Muscle of leg (tissue), 16 donors: ENCODE measurements around the gene SLC22A3. TPM values are rescaled to one million over a fixed set of nuclear protein-coding genes. Genes with fewer than 3 reads are reported as not detected.
"Not testable (repeated sequence)": the region's sequence is repeated elsewhere in the genome, so short reads cannot be mapped to it uniquely, and the experiment has no call there.

Experiments used
- DNase-seq: peaks from one replicate; pipeline ENCODE4 v3.0.0; 2013
- H3K27ac ChIP-seq: one replicate; pipeline ENCODE4 v1.5.1; 2013; ENCODE audit warnings: mild to moderate bottlenecking, low read length, control low read depth
- H3K27me3 ChIP-seq: one replicate; pipeline ENCODE4 v1.6.1; 2013; ENCODE audit warnings: low read length; ENCODE audit not compliant: control insufficient read depth, insufficient read depth
- H3K36me3 ChIP-seq: one replicate; pipeline ENCODE4 v1.6.1; 2013; ENCODE audit warnings: low read length; ENCODE audit not compliant: control insufficient read depth, insufficient read depth
- H3K4me1 ChIP-seq: one replicate; pipeline ENCODE4 v1.6.1; 2013; ENCODE audit warnings: low read length; ENCODE audit not compliant: control insufficient read depth, insufficient read depth
- H3K4me3 ChIP-seq: one replicate; pipeline ENCODE4 v1.5.1; 2013; ENCODE audit warnings: low read length, control low read depth
- H3K9me3 ChIP-seq: replicated peaks from 2 replicates; pipeline ENCODE4 v1.6.1; 2013; ENCODE audit warnings: low read depth, low read length; ENCODE audit not compliant: control insufficient read depth
- WGBS: methylation state at CpG from one replicate; pipeline ENCODE4 v1.1.5; 2013; ENCODE audit warnings: missing lambda C conversion rate; ENCODE audit not compliant: insufficient coverage; 5-methylcytosine and 5-hydroxymethylcytosine counted together
- long read RNA-seq, 11 donors: transcript quantifications; one replicate each; lab custom pipeline, GENCODE V29; 2026
- polyA plus RNA-seq, 8 donors: library from polyadenylated mRNA; unstranded; fragments of 120-200 nt; gene quantifications; one replicate each; pipeline versions ENCODE4 v1.2.1 to v1.2.3, GENCODE V29; 2013; ENCODE audit warnings: inconsistent platforms in 1 of 8, low replicate concordance in 1 of 8; ENCODE audit not compliant: insufficient read length in 8 of 8, insufficient read depth in 1 of 8
- total RNA-seq: library from RNA; stranded (reverse); fragments of 120-200 nt; gene quantifications from one replicate; pipeline ENCODE4 v1.2.4, GENCODE V29; 2013

Gene SLC22A3, protein sequence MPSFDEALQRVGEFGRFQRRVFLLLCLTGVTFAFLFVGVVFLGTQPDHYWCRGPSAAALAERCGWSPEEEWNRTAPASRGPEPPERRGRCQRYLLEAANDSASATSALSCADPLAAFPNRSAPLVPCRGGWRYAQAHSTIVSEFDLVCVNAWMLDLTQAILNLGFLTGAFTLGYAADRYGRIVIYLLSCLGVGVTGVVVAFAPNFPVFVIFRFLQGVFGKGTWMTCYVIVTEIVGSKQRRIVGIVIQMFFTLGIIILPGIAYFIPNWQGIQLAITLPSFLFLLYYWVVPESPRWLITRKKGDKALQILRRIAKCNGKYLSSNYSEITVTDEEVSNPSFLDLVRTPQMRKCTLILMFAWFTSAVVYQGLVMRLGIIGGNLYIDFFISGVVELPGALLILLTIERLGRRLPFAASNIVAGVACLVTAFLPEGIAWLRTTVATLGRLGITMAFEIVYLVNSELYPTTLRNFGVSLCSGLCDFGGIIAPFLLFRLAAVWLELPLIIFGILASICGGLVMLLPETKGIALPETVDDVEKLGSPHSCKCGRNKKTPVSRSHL
- 8.2 TPM for total RNA-seq
- 10 to 100 TPM in 4 of 8 donors, 1 to 10 TPM in 4; 7.7 to 13.9 (median 10.1) TPM for polyA plus RNA-seq
- long read RNA-seq, donor 1, result 0 reads
- long read RNA-seq, donor 2, result 0 reads
- long read RNA-seq, donor 3, partial matches to known transcripts, result 0 of 2 reads
- long read RNA-seq, donor 3, other reads (novel, unspliced or antisense), result 0 of 2 reads
- long read RNA-seq, donor 4, partial matches to known transcripts, result 0 of 1 reads
- long read RNA-seq, donor 4, other reads (novel, unspliced or antisense), result 0 of 1 reads
- long read RNA-seq, donor 5, partial matches to known transcripts, result 0 of 3 reads
- long read RNA-seq, donor 5, other reads (novel, unspliced or antisense), result 0 of 3 reads
- long read RNA-seq, donor 6, result 0 reads
- long read RNA-seq, donor 7, result 0 reads
- long read RNA-seq, donor 8, partial matches to known transcripts, result 7 of 7 reads
- long read RNA-seq, donor 8, other reads (novel, unspliced or antisense), result 0 of 7 reads
- long read RNA-seq, donor 9, partial matches to known transcripts, result 0 of 1 reads
- long read RNA-seq, donor 9, other reads (novel, unspliced or antisense), result 0 of 1 reads
- long read RNA-seq, donor 10, partial matches to known transcripts, result 0 of 3 reads
- long read RNA-seq, donor 10, other reads (novel, unspliced or antisense), result 0 of 3 reads
- long read RNA-seq, donor 11, result 0 reads

DNA sequence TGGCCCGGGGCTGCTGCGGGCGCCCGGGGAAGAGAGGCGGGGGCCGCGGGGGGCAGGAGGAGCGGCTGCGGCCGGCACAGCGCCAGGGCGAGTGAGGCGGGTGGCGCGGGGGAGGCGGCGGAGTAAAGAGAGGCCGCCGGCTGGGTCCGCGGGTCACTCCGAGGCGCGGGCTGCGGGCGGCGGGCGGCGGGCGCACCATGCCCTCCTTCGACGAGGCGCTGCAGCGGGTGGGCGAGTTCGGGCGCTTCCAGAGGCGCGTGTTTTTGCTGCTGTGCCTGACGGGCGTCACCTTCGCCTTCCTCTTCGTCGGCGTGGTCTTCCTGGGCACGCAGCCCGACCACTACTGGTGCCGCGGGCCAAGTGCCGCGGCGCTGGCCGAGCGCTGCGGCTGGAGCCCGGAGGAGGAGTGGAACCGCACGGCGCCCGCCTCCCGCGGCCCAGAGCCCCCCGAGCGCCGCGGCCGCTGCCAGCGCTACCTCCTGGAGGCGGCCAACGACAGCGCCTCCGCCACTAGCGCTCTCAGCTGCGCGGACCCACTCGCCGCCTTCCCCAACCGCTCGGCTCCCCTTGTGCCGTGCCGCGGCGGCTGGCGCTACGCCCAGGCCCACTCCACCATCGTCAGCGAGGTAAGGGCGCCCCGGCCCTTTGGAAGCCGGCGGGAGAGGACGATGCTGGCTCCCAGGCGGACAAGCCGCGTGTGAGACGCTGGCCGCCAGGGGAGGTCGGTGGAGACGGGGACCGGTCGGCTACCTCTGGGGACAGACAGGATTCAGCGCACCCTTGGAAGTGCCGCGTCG is at the start of gene SLC22A3:
Gene SLC22A3, plus strand, starts transcription at position 156 of the 797 bp plus-strand sequence. Its CDS starts 42 bp downstream, at position 198.
- Histone ChIP-seq H3K36me3 (no peaks in the 10 kb centered on the region), H3K9me3 (no peaks in the 10 kb centered on the region), H3K27me3 (peaks cover 24% of the 10 kb centered on the region), H3K4me1 (peaks cover 10% of the 10 kb centered on the region), H3K27ac (no peak within 1 kb of the TSS), H3K4me3 (peak within 1 kb of the TSS; percentile 60)
- DNase-seq, result peak; percentile 57
- under 1% methylated on average over 103 of the region's 105 CpGs for WGBS

DNA sequence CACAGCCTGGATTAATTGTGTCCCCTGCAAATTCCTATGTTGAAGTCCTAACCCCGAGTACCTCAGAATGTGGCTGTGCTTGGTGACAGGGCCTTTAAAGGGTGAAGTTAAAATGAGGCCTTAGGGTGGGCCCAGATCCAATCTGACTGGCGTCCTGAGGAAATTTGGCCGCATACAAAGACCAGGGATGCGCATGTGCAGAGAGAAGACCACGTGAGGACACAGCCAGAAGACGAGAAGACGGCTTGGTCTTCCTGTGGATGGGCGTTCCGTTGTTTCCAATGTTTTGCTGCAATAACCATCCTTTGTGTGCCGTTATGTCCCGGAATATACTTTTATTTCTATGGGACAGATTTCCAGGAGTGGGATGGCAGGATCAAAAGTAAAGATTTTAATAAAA is 48.6 kb upstream of the SLC22A3 start:
- Histone ChIP-seq H3K4me1 (peaks cover 26% of the 10 kb centered on the region), H3K36me3 (no peaks in the 10 kb centered on the region), H3K4me3 (no peak overlapping the region), H3K27me3 (no peaks in the 10 kb centered on the region), H3K9me3 (no peaks in the 10 kb centered on the region), H3K27ac (no peak overlapping the region)
- WGBS, result 76% methylated on average over 7 of the region's 11 CpGs
- DNase-seq, result no peak

DNA sequence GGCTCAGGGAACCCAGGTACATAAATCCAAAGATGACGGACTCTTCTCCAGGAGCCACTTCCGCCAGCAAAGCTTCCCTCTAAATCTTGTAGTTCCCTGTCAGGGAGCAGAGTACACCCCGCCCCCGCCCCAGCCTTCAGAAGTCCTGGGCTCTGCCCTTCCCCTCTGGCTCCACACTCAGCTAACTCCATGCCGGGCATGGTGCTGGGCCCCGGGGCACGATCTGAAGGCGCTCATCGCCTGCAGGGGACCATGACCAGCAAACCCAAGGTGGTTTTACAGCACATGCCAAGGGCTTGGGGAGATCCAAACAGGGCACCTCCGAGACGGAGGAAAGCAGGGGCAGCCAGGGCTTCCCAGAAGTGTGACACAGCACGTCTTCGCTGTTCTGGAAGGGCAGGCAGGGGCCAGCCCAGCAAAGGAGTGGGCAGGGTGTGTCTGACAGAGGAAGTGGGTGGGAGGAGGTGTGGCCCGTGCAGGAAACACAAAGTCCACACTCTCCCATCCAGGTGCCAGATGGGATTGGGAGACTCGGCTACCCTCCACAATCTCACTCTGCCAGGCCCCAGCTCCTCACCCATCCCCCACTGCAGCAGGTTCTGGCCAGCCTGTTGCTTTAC is 48.0 kb upstream of the SLC22A3 start:
- Histone ChIP-seq H3K27me3 (no peaks in the 10 kb centered on the region), H3K36me3 (no peaks in the 10 kb centered on the region), H3K9me3 (no peaks in the 10 kb centered on the region), H3K4me1 (peaks cover 26% of the 10 kb centered on the region), H3K4me3 (no peak overlapping the region), H3K27ac (no peak overlapping the region)
- DNase-seq, result no peak
- 63% methylated on average over 10 of the region's 15 CpGs for WGBS

DNA sequence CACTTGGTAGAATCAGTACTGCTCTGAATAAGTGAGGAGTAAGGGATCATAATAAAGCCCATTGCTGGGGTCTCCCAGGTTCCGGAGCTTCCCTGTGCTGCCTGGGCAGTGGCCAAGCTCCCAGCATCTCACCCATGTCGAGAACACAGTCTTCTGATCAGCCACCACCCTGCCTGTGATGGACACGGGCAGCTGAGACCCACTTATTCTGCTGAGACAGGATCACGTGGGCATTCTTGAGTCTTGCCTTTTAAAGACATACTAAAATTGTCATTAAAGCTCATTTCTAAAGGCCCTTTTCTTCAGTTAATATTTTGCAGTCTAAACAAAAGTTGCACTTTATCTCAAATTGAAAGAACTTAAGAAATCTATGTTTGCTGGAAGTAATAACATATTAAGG is 46.8 kb upstream of the SLC22A3 start:
- no peaks in the 10 kb centered on the region for H3K27me3 ChIP-seq
- no peaks in the 10 kb centered on the region for H3K9me3 ChIP-seq
- H3K36me3 ChIP-seq, result no peaks in the 10 kb centered on the region
- H3K27ac ChIP-seq, result peak overlapping the region; percentile 80
- peak; percentile 63 for DNase-seq
- H3K4me3 ChIP-seq, result no peak overlapping the region
- 55% methylated on average over 4 of the region's 4 CpGs for WGBS
- H3K4me1 ChIP-seq, result peaks cover 26% of the 10 kb centered on the region

DNA sequence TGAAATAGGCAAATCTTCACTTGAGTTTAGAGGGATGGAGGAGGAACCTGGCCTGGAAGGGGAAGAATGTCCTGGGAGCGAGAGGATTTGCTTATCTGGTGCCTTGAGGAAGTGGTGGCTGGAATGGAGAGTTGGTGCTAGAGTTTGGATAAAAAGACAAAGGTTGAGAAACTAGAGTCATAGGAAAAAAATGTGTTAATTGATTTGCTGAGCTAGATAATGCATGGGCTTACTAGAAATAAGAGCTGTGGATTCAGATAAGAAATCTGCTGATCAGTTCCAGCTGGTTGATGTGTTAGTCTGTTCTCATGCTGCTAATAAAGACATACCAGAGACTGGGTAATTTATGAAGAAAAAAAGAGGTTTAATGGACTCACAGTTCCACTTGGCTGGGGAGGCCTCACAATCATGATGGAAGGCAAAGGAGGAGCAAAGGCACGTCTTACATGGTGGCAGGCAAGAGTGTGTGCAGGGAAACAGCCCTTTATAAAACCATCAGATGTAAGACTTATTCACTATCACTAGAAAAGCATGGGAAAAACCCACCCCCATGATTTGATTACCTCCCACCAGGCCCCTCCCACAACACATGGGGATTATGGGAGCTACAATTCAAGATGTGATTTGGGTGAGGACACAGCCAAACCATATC is 45.6 kb upstream of the SLC22A3 start:
- DNase-seq, H3K36me3 ChIP-seq, H3K9me3 ChIP-seq, H3K27ac ChIP-seq, H3K27me3 ChIP-seq, H3K4me3 ChIP-seq: not testable (repeated sequence)
- 89% methylated on average over 1 of the region's 2 CpGs for WGBS
- H3K4me1 ChIP-seq, result peaks cover 26% of the 10 kb centered on the region

DNA sequence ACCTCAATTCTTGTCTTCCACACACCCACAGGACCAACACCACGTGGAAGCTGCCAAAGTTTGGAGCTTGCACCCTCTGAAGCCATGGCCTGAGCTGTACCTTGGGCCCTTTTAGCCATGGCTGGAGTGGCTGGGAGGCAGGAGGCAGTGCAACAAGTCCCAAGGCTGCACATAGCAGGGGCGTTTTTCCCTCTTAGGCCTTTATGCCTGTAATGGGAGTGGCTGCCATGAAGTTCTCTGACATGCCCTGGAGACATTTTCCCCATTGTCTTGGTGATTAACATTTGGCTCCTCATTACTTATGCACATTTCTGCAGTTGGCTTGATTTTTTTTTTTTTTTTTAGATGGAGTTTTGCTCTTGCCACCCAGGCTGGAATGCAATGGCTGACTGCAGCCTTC is 44.4 kb upstream of the SLC22A3 start:
- WGBS, result 90% methylated on average over 1 of the region's 2 CpGs
- Histone ChIP-seq H3K9me3 (no peaks in the 10 kb centered on the region), H3K27ac (no peak overlapping the region), H3K4me1 (peaks cover 22% of the 10 kb centered on the region), H3K27me3 (no peaks in the 10 kb centered on the region), H3K4me3 (no peak overlapping the region), H3K36me3 (no peaks in the 10 kb centered on the region)
- no peak for DNase-seq

DNA sequence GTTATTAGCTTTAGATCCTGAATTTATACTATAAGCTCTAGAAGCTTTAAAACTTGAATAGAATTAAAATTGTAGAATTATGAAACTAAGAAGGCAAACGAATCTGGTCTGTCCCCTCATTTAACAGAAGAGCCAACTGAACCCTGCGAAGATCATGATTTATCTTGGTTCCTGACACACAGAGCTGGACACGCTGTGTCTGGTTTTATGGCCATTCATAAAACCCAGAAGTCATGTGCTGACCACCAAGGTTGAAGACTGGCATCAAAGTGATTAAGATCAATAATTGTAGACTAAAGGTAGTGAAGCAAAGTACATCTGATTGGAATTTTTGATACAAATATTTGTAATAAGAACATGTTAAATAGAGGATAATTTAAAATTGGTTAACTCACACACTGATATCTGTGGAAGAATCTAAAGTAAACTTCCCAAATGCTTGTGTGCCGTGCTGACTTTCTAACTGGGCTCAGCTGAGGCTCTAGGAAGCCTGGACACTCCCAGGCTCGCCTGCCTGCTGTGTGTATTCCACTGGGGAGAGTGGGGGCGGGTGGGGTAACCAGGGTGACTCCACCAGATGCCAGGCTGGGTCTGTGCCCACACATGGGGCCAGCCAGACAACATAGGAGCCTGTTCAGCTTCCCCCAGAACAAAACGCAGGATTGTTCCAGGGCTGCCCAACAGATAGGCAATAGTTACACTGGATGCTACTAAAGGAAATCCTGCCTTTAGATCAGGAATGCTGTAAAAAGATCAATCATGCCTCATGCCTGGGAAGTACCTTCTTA is 42.1 kb upstream of the SLC22A3 start:
- Histone ChIP-seq H3K27ac (no peak overlapping the region), H3K4me1 (peaks cover 11% of the 10 kb centered on the region), H3K4me3 (no peak overlapping the region), H3K9me3 (peaks cover 3% of the 10 kb centered on the region), H3K27me3 (no peaks in the 10 kb centered on the region), H3K36me3 (no peaks in the 10 kb centered on the region)
- 22% methylated on average over 4 of the region's 7 CpGs for WGBS
- DNase-seq, result peak; percentile 57

DNA sequence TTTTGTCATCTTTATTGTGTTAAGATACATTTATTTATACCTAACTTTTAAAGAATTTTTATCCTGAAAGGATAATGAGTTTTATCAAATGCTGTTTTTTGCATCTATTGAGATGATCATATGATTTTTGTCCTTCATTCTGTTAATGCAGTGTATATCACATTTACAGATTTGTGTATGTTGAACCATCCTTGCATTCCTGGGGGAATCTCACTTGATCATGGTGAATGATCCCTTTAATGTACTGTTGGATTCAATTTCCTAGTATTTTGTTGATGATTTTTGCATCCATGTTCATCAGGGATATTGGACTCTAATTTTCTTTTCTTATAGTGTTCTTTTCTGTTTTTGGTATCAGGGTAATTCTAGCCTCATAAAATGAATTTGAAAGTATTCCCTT is 38.5 kb upstream of the SLC22A3 start:
- H3K4me1 ChIP-seq, result peaks cover 3% of the 10 kb centered on the region
- H3K27me3 ChIP-seq, result no peaks in the 10 kb centered on the region
- H3K36me3 ChIP-seq, result no peaks in the 10 kb centered on the region
- no peak overlapping the region for H3K4me3 ChIP-seq
- DNase-seq, result no peak
- peaks cover 15% of the 10 kb centered on the region for H3K9me3 ChIP-seq
- no peak overlapping the region for H3K27ac ChIP-seq
